HEK293 (cell line): ENCODE measurements around the gene KCTD10.

Experiments
- CTCF ChIA-PET: fragments of 350-600 bp; formaldehyde crosslinking; extraction: SDS; loops from one replicate; lab custom pipeline; 2021; ENCODE audit warnings: antibody characterized with exemption; lab: Yijun Ruan, JAX
- POLR2A ChIA-PET: fragments of 300-600 bp; formaldehyde crosslinking; extraction: SDS; loops from one replicate; lab custom pipeline; 2020; ENCODE audit warnings: antibody characterized with exemption, inconsistent platforms; lab: Yijun Ruan, JAX
- H3K27ac ChIP-seq: fragments of 200-500 bp; sonication (Bioruptor generic); 2 replicates; pipeline ENCODE4 v1.5.1; 2014; ENCODE audit warnings: low read depth, low read length, control low read depth, inconsistent platforms; ENCODE audit errors: extremely low read depth
- H3K36me3 ChIP-seq, 2 experiments: fragments of 200-500 bp in 1 of 2; sonication (Bioruptor generic) in 1 of 2; 1 replicate in 1 of 2; 2 replicates in 1 of 2; pipeline ENCODE4 v1.5.1; 2014 to 2017; ENCODE audit warnings: inconsistent platforms in 2 of 2, low read length in 2 of 2; ENCODE audit not compliant: control insufficient read depth in 2 of 2, insufficient read depth in 1 of 2
- H3K4me1 ChIP-seq: fragments of 200-500 bp; sonication (Bioruptor generic); 2 replicates; pipeline ENCODE4 v1.5.1; 2014; ENCODE audit warnings: mild to moderate bottlenecking, low read length, inconsistent platforms; ENCODE audit not compliant: control insufficient read depth, insufficient read depth
- H3K4me3 ChIP-seq: 2 replicates; pipeline ENCODE4 v1.5.1; 2011; ENCODE audit warnings: low read depth, mild to moderate bottlenecking, control low read depth, low read length, moderate library complexity
- H3K9me3 ChIP-seq: fragments of 200-500 bp; sonication (Bioruptor generic); 2 replicates; pipeline ENCODE4 v1.5.1; 2014; ENCODE audit warnings: low read depth, low read length, inconsistent platforms; ENCODE audit not compliant: control insufficient read depth, insufficient read depth
- ATF2 ChIP-seq: fragments of 450-650 bp; formaldehyde crosslinking; IDR thresholded peaks from 2 replicates; pipeline ENCODE4 v1.5.1; 2016; ENCODE audit warnings: missing biosample characterization, missing genetic modification characterization, low read depth
- EGR2 ChIP-seq: fragments of 450-650 bp; formaldehyde crosslinking; IDR thresholded peaks from 2 replicates; pipeline ENCODE4 v1.5.1; 2016; ENCODE audit warnings: low read depth, missing biosample characterization, missing genetic modification characterization
- HOXA7 ChIP-seq: sonication (generic); formaldehyde crosslinking; IDR thresholded peaks from 2 replicates; pipeline ENCODE4 v1.8.1; 2022; ENCODE audit warnings: missing genetic modification reagents, borderline replicate concordance
- INSM2 ChIP-seq: fragments of 450-650 bp; formaldehyde crosslinking; IDR thresholded peaks from 2 replicates; pipeline ENCODE4 v1.5.1; 2016; ENCODE audit warnings: missing biosample characterization, missing genetic modification characterization
- MZF1 ChIP-seq: fragments of 450-650 bp; formaldehyde crosslinking; IDR thresholded peaks from 2 replicates; pipeline ENCODE4 v1.5.1; 2017; ENCODE audit warnings: missing biosample characterization, missing genetic modification characterization, borderline replicate concordance
- REST ChIP-seq: fragments of 450-650 bp; formaldehyde crosslinking; IDR thresholded peaks from 2 replicates; pipeline ENCODE4 v1.5.1; 2016; ENCODE audit warnings: missing biosample characterization, missing genetic modification characterization
- SCRT1 ChIP-seq: fragments of 450-650 bp; formaldehyde crosslinking; IDR thresholded peaks from 2 replicates; pipeline ENCODE4 v1.5.1; 2016; ENCODE audit warnings: missing biosample characterization, missing genetic modification characterization, borderline replicate concordance
- TRIM28 ChIP-seq: IDR thresholded peaks from 2 replicates; pipeline ENCODE4 v1.6.1; 2011; ENCODE audit warnings: low read length, control low read depth, borderline replicate concordance
- YY1 ChIP-seq: fragments of 450-650 bp; formaldehyde crosslinking; IDR thresholded peaks from 2 replicates; pipeline ENCODE4 v1.5.1; 2018; ENCODE audit warnings: missing biosample characterization, missing genetic modification characterization
- ZBTB6 ChIP-seq: fragments of 450-650 bp; formaldehyde crosslinking; IDR thresholded peaks from 2 replicates; pipeline ENCODE4 v1.5.1; 2017; ENCODE audit warnings: missing biosample characterization, missing genetic modification characterization
- ZBTB8A ChIP-seq: fragments of 450-650 bp; formaldehyde crosslinking; IDR thresholded peaks from 2 replicates; pipeline ENCODE4 v1.5.1; 2016; ENCODE audit warnings: missing biosample characterization, missing genetic modification characterization
- ZFP3 ChIP-seq: fragments of 450-650 bp; formaldehyde crosslinking; IDR thresholded peaks from 2 replicates; pipeline ENCODE4 v1.5.1; 2016; ENCODE audit warnings: low read depth, missing biosample characterization, missing genetic modification characterization
- ZNF132 ChIP-seq: fragments of 450-650 bp; formaldehyde crosslinking; IDR thresholded peaks from 2 replicates; pipeline ENCODE4 v1.5.1; 2017; ENCODE audit warnings: missing biosample characterization, missing genetic modification characterization, borderline replicate concordance
- ZNF175 ChIP-seq: fragments of 450-650 bp; formaldehyde crosslinking; IDR thresholded peaks from 2 replicates; pipeline ENCODE4 v1.5.1; 2016; ENCODE audit warnings: missing biosample characterization, missing genetic modification characterization
- ZNF202 ChIP-seq: fragments of 450-650 bp; formaldehyde crosslinking; IDR thresholded peaks from 2 replicates; pipeline ENCODE4 v1.5.1; 2016; ENCODE audit warnings: missing biosample characterization, missing genetic modification characterization, borderline replicate concordance
- ZNF221 ChIP-seq: fragments of 450-650 bp; formaldehyde crosslinking; IDR thresholded peaks from 2 replicates; pipeline ENCODE4 v1.5.1; 2017; ENCODE audit warnings: missing biosample characterization, missing genetic modification characterization, borderline replicate concordance
- ZNF248 ChIP-seq: fragments of 450-650 bp; formaldehyde crosslinking; IDR thresholded peaks from 2 replicates; pipeline ENCODE4 v1.5.1; 2017; ENCODE audit warnings: missing biosample characterization, missing genetic modification characterization
- ZNF311 ChIP-seq: fragments of 450-650 bp; formaldehyde crosslinking; IDR thresholded peaks from 2 replicates; pipeline ENCODE4 v1.5.1; 2017; ENCODE audit warnings: missing biosample characterization, missing genetic modification characterization, borderline replicate concordance
- ZNF394 ChIP-seq: fragments of 450-650 bp; formaldehyde crosslinking; IDR thresholded peaks from 2 replicates; pipeline ENCODE4 v1.5.1; 2016; ENCODE audit warnings: missing biosample characterization, missing genetic modification characterization, mild to moderate bottlenecking, moderate library complexity, borderline replicate concordance
- ZNF626 ChIP-seq: fragments of 450-650 bp; sonication (Bioruptor Pico); formaldehyde crosslinking; IDR thresholded peaks from 2 replicates; pipeline ENCODE4 v1.5.1; 2018; ENCODE audit warnings: missing biosample characterization, missing genetic modification characterization, inconsistent platforms
- ZNF658 ChIP-seq: fragments of 450-650 bp; formaldehyde crosslinking; IDR thresholded peaks from 2 replicates; pipeline ENCODE4; 2016; ENCODE audit warnings: missing biosample characterization, missing genetic modification characterization
- ZNF701 ChIP-seq: fragments of 450-650 bp; formaldehyde crosslinking; IDR thresholded peaks from 2 replicates; pipeline ENCODE4 v1.5.1; 2016; ENCODE audit warnings: missing biosample characterization, missing genetic modification characterization
- ZNF843 ChIP-seq: fragments of 450-650 bp; formaldehyde crosslinking; IDR thresholded peaks from 2 replicates; pipeline ENCODE4 v1.5.1; 2016; ENCODE audit warnings: missing biosample characterization, missing genetic modification characterization

The KCTD10 gene

GRCh38 chr12:109489955-109490565 lies 13.0 kb upstream of the KCTD10 start:
- Histone ChIP-seq H3K9me3 (no peaks in the 10 kb centered on the region), H3K4me3 (no peak overlapping the region), H3K36me3 (peaks cover 38 to 89% of the 10 kb centered on the region in 2 experiments), H3K27ac (no peak overlapping the region), H3K4me1 (no peaks in the 10 kb centered on the region)
- ChIA-PET CTCF (interaction anchor here (1.3 kb wide), 1 partner anchor 57 kb away, joined by 4 read pairs; no protein-coding TSS in a partner anchor), POLR2A (interaction anchor here (0.6 kb wide), 1 partner anchor 48 kb away, joined by 5 read pairs; no protein-coding TSS in a partner anchor)
- TF ChIP-seq ZNF701 (tag by site-specific recombination) = no peak
- TF ChIP-seq ZNF132 (tag by site-specific recombination) = no peak
- no peak for TF ChIP-seq ZNF394 (tag by site-specific recombination)
- no peak for TF ChIP-seq ZNF248 (tag by site-specific recombination)
- TF ChIP-seq ZNF626 (tag by site-specific recombination) = no peak

GRCh38 chr12:109489016-109489954 lies 12.2 kb upstream of the KCTD10 start:
- H3K36me3 ChIP-seq = peaks cover 46 to 89% of the 10 kb centered on the region in 2 experiments
- no peaks in the 10 kb centered on the region for H3K9me3 ChIP-seq
- no peaks in the 10 kb centered on the region for H3K4me1 ChIP-seq
- no peak overlapping the region for H3K4me3 ChIP-seq
- ChIA-PET CTCF (interaction anchor here (1.3 kb wide), 1 partner anchor 56 kb away, joined by 4 read pairs; no protein-coding TSS in a partner anchor), POLR2A (interaction anchor here (0.6 kb wide), 1 partner anchor 47 kb away, joined by 5 read pairs; no protein-coding TSS in a partner anchor)
- H3K27ac ChIP-seq = no peak overlapping the region
- no peak for TF ChIP-seq ATF2 (tag by site-specific recombination)
- TF ChIP-seq ZNF658 (tag by site-specific recombination) = no peak
- TF ChIP-seq ZNF843 (tag by site-specific recombination) = no peak
- no peak for TF ChIP-seq EGR2 (tag by site-specific recombination)
- TF ChIP-seq REST (tag by site-specific recombination) = no peak
- no peak for TF ChIP-seq ZNF202 (tag by site-specific recombination)
- no peak for TF ChIP-seq INSM2 (tag by site-specific recombination)
- no peak for TF ChIP-seq ZNF175 (tag by site-specific recombination)
- TF ChIP-seq ZNF311 = no peak
- no peak for TF ChIP-seq SCRT1
- TF ChIP-seq ZBTB8A (tag by site-specific recombination) = no peak
- no peak for TF ChIP-seq MZF1 (tag by site-specific recombination)
- no peak for TF ChIP-seq HOXA7 (CRISPR knock-in tag)
- TF ChIP-seq ZBTB6 (tag by site-specific recombination) = no peak
- TF ChIP-seq TRIM28 = no peak
- TF ChIP-seq ZNF221 (tag by site-specific recombination) = no peak
- no peak for TF ChIP-seq ZFP3 (tag by site-specific recombination)
- no peak for TF ChIP-seq ZNF132 (tag by site-specific recombination)
- no peak for TF ChIP-seq YY1 (tag by site-specific recombination)
